PC-3 (cell line): ENCODE measurements around the gene BOLA2B. TPM values are rescaled to one million over a fixed set of nuclear protein-coding genes. Genes with fewer than 3 reads are reported as not detected.
"Not testable (repeated sequence)": the region's sequence is repeated elsewhere in the genome, so short reads cannot be mapped to it uniquely, and the experiment has no call there.

ENCODE experiments used
- ATAC-seq: fragments of 200-7000 bp; cut with Tn5 transposase; 2 replicates; pipeline ENCODE4 v1.9.1; 2020; ENCODE audit warnings: mild to moderate bottlenecking, moderate library complexity
- BruUV-seq: library from RNA; stranded (reverse); fragments of 400-500 nt; replicated peaks from 2 replicates; lab custom pipeline; 2021; lab: Mats Ljungman, UMichigan
- CTCF ChIA-PET: fragments of 300-600 bp; sonication (Branson Sonifier 250); formaldehyde crosslinking; loops from one replicate; lab custom pipeline; 2022; ENCODE audit warnings: antibody characterized with exemption; lab: Charles Lee
- POLR2A ChIA-PET: fragments of 300-600 bp; sonication (Branson Sonifier 250); formaldehyde crosslinking; loops from one replicate; lab custom pipeline; 2022; ENCODE audit warnings: antibody characterized with exemption; ENCODE audit not compliant: unreplicated experiment; lab: Charles Lee
- DNase-seq: peaks from one replicate; pipeline ENCODE4 v3.0.0-alpha.2; 2015
- H2AFZ ChIP-seq: fragments of 300-600 bp; sonication (generic); 2 replicates; pipeline ENCODE4 v1.6.0; 2016; ENCODE audit warnings: antibody characterized with exemption, low read length
- H3F3A ChIP-seq: fragments of 300-600 bp; sonication (generic); one replicate; pipeline ENCODE4 v1.6.0; 2017; ENCODE audit warnings: antibody characterized with exemption, low read length, control low read depth, mild to moderate bottlenecking; ENCODE audit not compliant: unreplicated experiment
- H3K27ac ChIP-seq: fragments of 300-600 bp; sonication (generic); 2 replicates; pipeline ENCODE4 v1.5.1; 2016; ENCODE audit warnings: mild to moderate bottlenecking, low read length
- H3K27me3 ChIP-seq: fragments of 300-600 bp; sonication (generic); 2 replicates; pipeline ENCODE4 v1.6.1; 2016; ENCODE audit warnings: low read length, mixed read lengths
- H3K36me3 ChIP-seq: fragments of 300-600 bp; sonication (generic); 2 replicates; pipeline ENCODE4 v1.6.1; 2016; ENCODE audit warnings: low read depth, mixed run types, low read length, mixed read lengths
- H3K4me1 ChIP-seq: fragments of 300-600 bp; sonication (generic); 2 replicates; pipeline ENCODE4 v1.5.1; 2016; ENCODE audit warnings: low read length; ENCODE audit not compliant: insufficient read depth
- H3K4me2 ChIP-seq: fragments of 300-600 bp; sonication (generic); 2 replicates; pipeline ENCODE4 v1.6.0; 2016; ENCODE audit warnings: low read length
- H3K4me3 ChIP-seq: fragments of 300-600 bp; sonication (generic); 2 replicates; pipeline ENCODE4 v1.5.1; 2016; ENCODE audit warnings: mild to moderate bottlenecking, low read length, mixed read lengths
- H3K79me2 ChIP-seq: fragments of 300-600 bp; sonication (generic); 2 replicates; pipeline ENCODE4 v1.6.1; 2017; ENCODE audit warnings: low read length, mixed read lengths
- H3K9ac ChIP-seq: fragments of 300-600 bp; sonication (generic); 2 replicates; pipeline ENCODE4 v1.6.0; 2016; ENCODE audit warnings: mild to moderate bottlenecking, low read length
- H3K9me2 ChIP-seq: fragments of 300-600 bp; sonication (generic); replicated peaks from 2 replicates; pipeline ENCODE4 v1.6.1; 2016; ENCODE audit warnings: mixed run types, low read length, mixed read lengths
- H3K9me3 ChIP-seq: fragments of 300-600 bp; sonication (generic); 2 replicates; pipeline ENCODE4 v1.6.1; 2016; ENCODE audit warnings: low read length, mixed read lengths
- H4K20me1 ChIP-seq: fragments of 300-600 bp; sonication (generic); 2 replicates; pipeline ENCODE4 v1.6.1; 2016; ENCODE audit warnings: low read length, mixed read lengths
- CTCF ChIP-seq: fragments of 300-600 bp; sonication (generic); conservative IDR thresholded peaks from 2 replicates; pipeline ENCODE4 v1.5.1; 2017; ENCODE audit warnings: antibody characterized with exemption, low read depth, mild to moderate bottlenecking, low read length
- EZH2 ChIP-seq: fragments of 300-600 bp; sonication (generic); IDR thresholded peaks from one replicate; pipeline ENCODE4 v1.6.1; 2017; ENCODE audit warnings: antibody characterized with exemption, mild to moderate bottlenecking, low read length; ENCODE audit not compliant: unreplicated experiment
- EZH2phosphoT487 ChIP-seq: fragments of 300-600 bp; sonication (generic); IDR thresholded peaks from 2 replicates; pipeline ENCODE4 v1.6.1; 2018; ENCODE audit warnings: mild to moderate bottlenecking, antibody characterized with exemption, low read length, borderline replicate concordance
- intact Hi-C: fragments of 100-400 bp; cut with micrococcal nuclease; formaldehyde crosslinking; loops from 2 replicates; pipeline ENCODE4 v1.9.0; 2023
- total RNA-seq: library from RNA; depleted of rRNA; stranded (reverse); fragments of >200 nt; gene quantifications from 2 replicates; pipeline ENCODE4 v1.2.3, GENCODE V29; 2014

BOLA2B gene
- total RNA-seq, 1 experiment from 2014 or later = 143 TPM

- CTCF ChIA-PET = no interaction called here
Measured at GRCh38 chr16:30180741-30181140, 12.7 kb downstream of the BOLA2B start.

GRCh38 chr16:30179931-30180330, 13.5 kb downstream of the BOLA2B start:
- ATAC-seq (no peak), DNase-seq (no peak)
- H3K4me1 ChIP-seq = no peaks in the 10 kb centered on the region
- H3K9ac ChIP-seq = no peak overlapping the region
- TF ChIP-seq CTCF (no peak), EZH2phosphoT487 (no peak), EZH2 (no peak)
- no peak overlapping the region for H3K4me3 ChIP-seq
- H3K79me2 ChIP-seq = no peaks in the 10 kb centered on the region
- no peaks in the 10 kb centered on the region for H3K9me3 ChIP-seq
- no peak overlapping the region for H3K4me2 ChIP-seq
- ChIA-PET CTCF (no interaction called here), POLR2A (no interaction called here)
- H3K27me3 ChIP-seq = no peaks in the 10 kb centered on the region
- intact Hi-C loops = no loop called here
- H2AFZ ChIP-seq = no peak overlapping the region
- no peaks in the 10 kb centered on the region for H3F3A ChIP-seq
- no peaks in the 10 kb centered on the region for H4K20me1 ChIP-seq
- BruUV-seq = no TSS peak
- no peak overlapping the region for H3K27ac ChIP-seq
- no peaks in the 10 kb centered on the region for H3K36me3 ChIP-seq
- no peaks in the 10 kb centered on the region for H3K9me2 ChIP-seq

More at GRCh38 chr16:30180741-30181140, 12.7 kb downstream of the BOLA2B start:
- Histone ChIP-seq H3K27me3 (no peaks in the 10 kb centered on the region), H3K79me2 (no peaks in the 10 kb centered on the region), H3K9ac (no peak overlapping the region), H3K36me3 (no peaks in the 10 kb centered on the region), H3K4me1 (no peaks in the 10 kb centered on the region), H2AFZ (no peak overlapping the region), H3K9me3 (no peaks in the 10 kb centered on the region), H3K4me3 (no peak overlapping the region), H4K20me1 (no peaks in the 10 kb centered on the region), H3K4me2 (no peak overlapping the region), H3F3A (no peaks in the 10 kb centered on the region), H3K9me2 (no peaks in the 10 kb centered on the region), H3K27ac (no peak overlapping the region)
- DNase-seq = no peak
- ATAC-seq = no peak
- POLR2A ChIA-PET = interaction anchor here (0.6 kb wide), 1 partner anchor 429 kb away, joined by 11 read pairs; no protein-coding TSS in a partner anchor
- BruUV-seq = no TSS peak
- intact Hi-C loops = no loop called here
- TF ChIP-seq EZH2phosphoT487 (no peak), CTCF (no peak), EZH2 (no peak)

- Histone ChIP-seq H3F3A (no peaks in the 10 kb centered on the region), H3K27ac (no peak overlapping the region), H4K20me1 (no peaks in the 10 kb centered on the region), H3K4me1 (no peaks in the 10 kb centered on the region), H3K79me2 (no peaks in the 10 kb centered on the region), H3K4me2 (no peak overlapping the region), H3K4me3 (no peak overlapping the region), H3K27me3 (no peaks in the 10 kb centered on the region), H3K9me2 (no peaks in the 10 kb centered on the region), H3K36me3 (no peaks in the 10 kb centered on the region), H3K9me3 (no peaks in the 10 kb centered on the region), H2AFZ (no peak overlapping the region), H3K9ac (no peak overlapping the region)
- TF ChIP-seq EZH2 = no peak
- no peak for TF ChIP-seq EZH2phosphoT487
- TF ChIP-seq CTCF = no peak
- intact Hi-C loops = no loop called here
- ChIA-PET POLR2A (no interaction called here), CTCF (interaction anchor here (0.5 kb wide), 1 partner anchor 67 kb away, joined by 3 read pairs; no protein-coding TSS in a partner anchor)
- ATAC-seq (no peak), DNase-seq (no peak)
- no TSS peak for BruUV-seq
Measured at GRCh38 chr16:30179195-30179594, 14.3 kb downstream of the BOLA2B start.

- H3F3A ChIP-seq, BruUV-seq, POLR2A ChIA-PET: not testable (repeated sequence)
Measured at GRCh38 chr16:30176876-30177275, 16.6 kb downstream of the BOLA2B start.

More at GRCh38 chr16:30176876-30177275, 16.6 kb downstream of the BOLA2B start:
- CTCF ChIA-PET, H3K27me3 ChIP-seq, H3K4me1 ChIP-seq, H3K9me3 ChIP-seq, H3K79me2 ChIP-seq, ATAC-seq, H2AFZ ChIP-seq, H3K36me3 ChIP-seq, H3K4me2 ChIP-seq, H3K27ac ChIP-seq, H4K20me1 ChIP-seq, H3K9me2 ChIP-seq, DNase-seq, H3K4me3 ChIP-seq, intact Hi-C loops, H3K9ac ChIP-seq: not testable (repeated sequence)
